Kidney (tissue), 14 donors: ENCODE measurements around the gene CLASP1. TPM values are rescaled to one million over a fixed set of nuclear protein-coding genes. Genes with fewer than 3 reads are reported as not detected.

ENCODE experiments used
- DNase-seq, 5 donors: peaks; one replicate each; pipeline ENCODE4 v3.0.0-alpha.2; 2013 to 2020
- FAIRE-seq: peaks from 2 replicates; lab custom pipeline; 2012; peaks lifted over from hg19 to GRCh38; lab: Jason Lieb, UNC
- H3K27ac ChIP-seq, 2 donors: one replicate each; pipeline ENCODE4 v1.7.0; 2013; ENCODE audit warnings: low read depth in 2 of 2, low read length in 2 of 2, inconsistent platforms in 1 of 2
- H3K27me3 ChIP-seq: one replicate; pipeline ENCODE4 v1.7.1; 2013; ENCODE audit warnings: low read length, inconsistent platforms; ENCODE audit not compliant: control insufficient read depth, insufficient read depth
- H3K36me3 ChIP-seq, 3 donors: one replicate each; pipeline versions ENCODE4 v1.7.0 to v1.7.1; 2013; ENCODE audit warnings: low read length in 3 of 3, control low read depth in 1 of 3, inconsistent platforms in 1 of 3; ENCODE audit not compliant: insufficient read depth in 3 of 3, control insufficient read depth in 2 of 3
- H3K4me1 ChIP-seq, 3 donors: one replicate each; pipeline versions ENCODE4 v1.7.0 to v1.7.1; 2013; ENCODE audit warnings: low read length in 3 of 3, inconsistent platforms in 1 of 3, low read depth in 1 of 3; ENCODE audit not compliant: control insufficient read depth in 2 of 3, insufficient read depth in 2 of 3
- H3K4me3 ChIP-seq, 3 donors: one replicate each; pipeline versions ENCODE4 v1.7.0 to v1.8.1; 2013; ENCODE audit warnings: low read length in 3 of 3, control low read depth in 1 of 3, inconsistent platforms in 1 of 3
- H3K9ac ChIP-seq, 3 donors: one replicate each; pipeline versions ENCODE4 v1.7.0 to v1.7.1; 2013; ENCODE audit warnings: low read length in 3 of 3, control low read depth in 1 of 3, inconsistent platforms in 1 of 3
- H3K9me3 ChIP-seq, 3 donors: one replicate each; pipeline versions ENCODE4 v1.7.0 to v1.7.1; 2013; ENCODE audit warnings: low read length in 3 of 3, control low read depth in 1 of 3, inconsistent platforms in 1 of 3; ENCODE audit not compliant: control insufficient read depth in 2 of 3, insufficient read depth in 1 of 3
- CTCF ChIP-seq: IDR thresholded peaks from 3 replicates; pipeline ENCODE4 v1.5.1; 2012; ENCODE audit warnings: mild to moderate bottlenecking, moderate library complexity, borderline replicate concordance; ENCODE audit not compliant: insufficient read depth; ENCODE audit errors: extremely low read depth
- intact Hi-C: fragments of 100-400 bp; cut with DNase I; formaldehyde crosslinking; loops from one replicate; pipeline ENCODE4 v1.11.1; 2022
- polyA plus RNA-seq: library from polyadenylated mRNA; stranded (reverse); fragments of 350-450 nt; fragmentation: Illumina TruSeq; extraction: RNeasy Lipid Tissue Mini Kit (QIAGEN cat#74804); gene quantifications from one replicate; pipeline ENCODE4 v1.2.3, GENCODE V29; 2014; ENCODE audit warnings: low read depth, low replicate concordance; ENCODE audit not compliant: insufficient read depth
- total RNA-seq: library from RNA; stranded (reverse); fragmentation: NEBNext Ultra II Directional; extraction: Animal tissue kit (Norgen Biotek cat#: 25700); gene quantifications from one replicate; pipeline ENCODE4 v1.2.1, GENCODE V29; 2021
- donor health status: control.
- donor health status: control.
- donor health status: control.
- donor health status: control.
- donor health status: control.
- donor health status: DM: yes; HTN: yes; CAD: no.
- donor health status: Normal renal cell carcinoma (clear cell type).

Gene CLASP1
- total and polyA plus RNA-seq, 2 donors from 2014 or later = 6.8 to 71.5 TPM

- Histone ChIP-seq H3K27me3 (no peaks in the 10 kb centered on the region), H3K27ac (no peak overlapping the region), H3K4me3 (no peak overlapping the region), H3K9ac (no peak overlapping the region), H3K9me3 (no peaks in the 10 kb centered on the region), H3K36me3 (no peaks in the 10 kb centered on the region), H3K4me1 (no peaks in the 10 kb centered on the region)
- TF ChIP-seq CTCF = no peak
- FAIRE-seq = no peak
- no peak for DNase-seq
- intact Hi-C loops = no loop called here
Observed at GRCh38 chr2:121690095-121690494, 40.8 kb upstream of the CLASP1 start.

GRCh38 chr2:121689356-121689755, 40.1 kb upstream of the CLASP1 start:
- TF ChIP-seq CTCF = peak; percentile 23
- DNase-seq (peak in 2 of 5 donors; percentile 26 to 62), FAIRE-seq (no peak)
- Histone ChIP-seq H3K4me1 (no peaks in the 10 kb centered on the region), H3K27me3 (no peaks in the 10 kb centered on the region), H3K36me3 (no peaks in the 10 kb centered on the region), H3K27ac (no peak overlapping the region), H3K9me3 (no peaks in the 10 kb centered on the region), H3K9ac (no peak overlapping the region), H3K4me3 (no peak overlapping the region)
- intact Hi-C loops = no loop called here

- TF ChIP-seq CTCF = no peak
- intact Hi-C loops = no loop called here
- Histone ChIP-seq H3K4me3 (no peak overlapping the region), H3K27me3 (no peaks in the 10 kb centered on the region), H3K9me3 (no peaks in the 10 kb centered on the region), H3K27ac (no peak overlapping the region), H3K9ac (no peak overlapping the region), H3K4me1 (no peaks in the 10 kb centered on the region), H3K36me3 (no peaks in the 10 kb centered on the region)
- DNase-seq (no peak), FAIRE-seq (no peak)
Observed at GRCh38 chr2:121688820-121689219, 39.6 kb upstream of the CLASP1 start.

GRCh38 chr2:121686902-121687301, 37.6 kb upstream of the CLASP1 start:
- DNase-seq (no peak), FAIRE-seq (no peak)
- H3K27me3 ChIP-seq = no peaks in the 10 kb centered on the region
- no peaks in the 10 kb centered on the region for H3K36me3 ChIP-seq
- no peak overlapping the region for H3K4me3 ChIP-seq
- no peak for TF ChIP-seq CTCF
- H3K9me3 ChIP-seq = peaks cover 0 to 13% (median 0%) of the 10 kb centered on the region in 3 donors
- H3K4me1 ChIP-seq = no peaks in the 10 kb centered on the region
- no peak overlapping the region for H3K27ac ChIP-seq
- H3K9ac ChIP-seq = no peak overlapping the region
- intact Hi-C loops = no loop called here
